GM21360 (cell line): ENCODE results near the gene FMC1.
"Not testable (repeated sequence)": the region's sequence is repeated elsewhere in the genome, so short reads cannot be mapped to it uniquely, and the experiment has no call there.

ENCODE experiments used
- ATAC-seq: cut with Tn5 transposase; IDR thresholded peaks from one replicate; pipeline ENCODE4 v1.9.1; 2021; ENCODE audit warnings: mild to moderate bottlenecking, moderate library complexity; ENCODE audit not compliant: unreplicated experiment

Gene FMC1

GRCh38 chr7:139340037-139340807, 915 bp upstream of the FMC1 start:
- ATAC-seq = peak; percentile 78

- ATAC-seq = no peak
These were observed 404 bp upstream of the FMC1 start for GRCh38 chr7:139340808-139341057.

GRCh38 chr7:139341776-139342226, 664 bp downstream of the FMC1 start:
- no peak for ATAC-seq

GRCh38 chr7:139345042-139345441, 3.9 kb downstream of the FMC1 start:
- ATAC-seq = no peak

- no peak for ATAC-seq
These were observed 9.9 kb downstream of the FMC1 start for GRCh38 chr7:139351027-139351426.

- ATAC-seq = no peak
These were observed 13.6 kb downstream of the FMC1 start for GRCh38 chr7:139354729-139355128.

GRCh38 chr7:139355320-139355719, 14.2 kb downstream of the FMC1 start:
- no peak for ATAC-seq

GRCh38 chr7:139357729-139358506, 16.8 kb downstream of the FMC1 start:
- not testable (repeated sequence) for ATAC-seq

- peak; percentile 6 for ATAC-seq
These were observed 17.6 kb downstream of the FMC1 start for GRCh38 chr7:139358541-139359365.

- ATAC-seq = peak; percentile 79
These were observed 18.5 kb downstream of the FMC1 start, which contains the start of gene LUC7L2 for GRCh38 chr7:139359366-139360209. Gene LUC7L2 (plus strand): TSS chr7:139359894. CDS start chr7:139360262, 368 bp downstream.

GRCh38 chr7:139360210-139360947, 19.2 kb downstream of the FMC1 start:
- ATAC-seq = peak; percentile 62

- no peak for ATAC-seq
These were observed 19.8 kb downstream of the FMC1 start for GRCh38 chr7:139360948-139361307.

GRCh38 chr7:139361523-139361922, 20.4 kb downstream of the FMC1 start:
- no peak for ATAC-seq

GRCh38 chr7:139362302-139362701, 21.2 kb downstream of the FMC1 start:
- no peak for ATAC-seq

- ATAC-seq = no peak
These were observed 21.8 kb downstream of the FMC1 start for GRCh38 chr7:139362981-139363380.

- ATAC-seq = no peak
These were observed 24.2 kb downstream of the FMC1 start for GRCh38 chr7:139365336-139365735.

- no peak for ATAC-seq
These were observed 25.3 kb downstream of the FMC1 start for GRCh38 chr7:139366400-139366799.

GRCh38 chr7:139367438-139368155, 26.5 kb downstream of the FMC1 start:
- no peak for ATAC-seq

- ATAC-seq = no peak
These were observed 29.3 kb downstream of the FMC1 start for GRCh38 chr7:139370301-139370942.
